Glomerular visceral epithelial cell (primary cell): ENCODE results near the gene UBE2QL1.

Source experiments
- DNase-seq: peaks from one replicate; pipeline ENCODE4 v3.0.0-alpha.2; 2016; ENCODE audit errors: extremely low spot score

The UBE2QL1 gene

GRCh38 chr5:6535594-6535993 is 86.9 kb downstream of the UBE2QL1 start:
- DNase-seq, result no peak

- DNase-seq, result no peak
These were observed 90.4 kb downstream of the UBE2QL1 start for GRCh38 chr5:6539060-6539459.

GRCh38 chr5:6540111-6540827 is 91.6 kb downstream of the UBE2QL1 start:
- no peak for DNase-seq

- no peak for DNase-seq
These were observed 92.8 kb downstream of the UBE2QL1 start for GRCh38 chr5:6541256-6542013.

- no peak for DNase-seq
These were observed 94.0 kb downstream of the UBE2QL1 start for GRCh38 chr5:6542421-6543345.

- no peak for DNase-seq
These were observed 94.7 kb downstream of the UBE2QL1 start for GRCh38 chr5:6543346-6543730.

- DNase-seq, result no peak
These were observed 95.3 kb downstream of the UBE2QL1 start for GRCh38 chr5:6543830-6544560.
